MM.1S (cell line): ENCODE results near the gene UQCR10.
A peak's percentile ranks its signal among the peaks of the same experiment; 100 is the strongest.

Source experiments
- DNase-seq: peaks from one replicate; pipeline ENCODE4 v3.0.0-alpha.2; 2015
- H2AFZ ChIP-seq: fragments of 300-600 bp; sonication (generic); 2 replicates; pipeline ENCODE4 v1.6.0; 2016; ENCODE audit warnings: antibody characterized with exemption, low read length
- H3F3A ChIP-seq: fragments of 300-600 bp; sonication (generic); 2 replicates; pipeline ENCODE4 v1.6.1; 2016; ENCODE audit warnings: mild to moderate bottlenecking, antibody characterized with exemption, low read length, moderate library complexity, mixed read lengths; ENCODE audit not compliant: insufficient read depth
- H3K27ac ChIP-seq: fragments of 300-600 bp; sonication (generic); 2 replicates; pipeline ENCODE4 v1.5.1; 2016; ENCODE audit warnings: mild to moderate bottlenecking, low read length
- H3K27me3 ChIP-seq: fragments of 300-600 bp; sonication (generic); replicated peaks from 2 replicates; pipeline ENCODE4 v1.6.0; 2016; ENCODE audit warnings: low read length; ENCODE audit not compliant: insufficient read depth
- H3K36me3 ChIP-seq: fragments of 300-600 bp; sonication (generic); replicated peaks from 2 replicates; pipeline ENCODE4 v1.6.1; 2016; ENCODE audit warnings: mild to moderate bottlenecking, low read length, mixed read lengths; ENCODE audit not compliant: insufficient read depth
- H3K4me1 ChIP-seq: fragments of 300-600 bp; sonication (generic); 2 replicates; pipeline ENCODE4 v1.6.1; 2016; ENCODE audit warnings: low read length, mixed read lengths
- H3K4me2 ChIP-seq: fragments of 300-600 bp; sonication (generic); 2 replicates; pipeline ENCODE4 v1.6.0; 2016; ENCODE audit warnings: low read depth, low read length
- H3K4me3 ChIP-seq: fragments of 300-600 bp; sonication (generic); 2 replicates; pipeline ENCODE4 v1.5.1; 2016; ENCODE audit warnings: low read length, mixed read lengths
- H3K79me2 ChIP-seq: fragments of 300-600 bp; sonication (generic); 2 replicates; pipeline ENCODE4 v1.6.1; 2016; ENCODE audit warnings: mixed run types, low read length, mixed read lengths
- H3K9ac ChIP-seq: fragments of 300-600 bp; sonication (generic); 2 replicates; pipeline ENCODE4 v1.6.1; 2016; ENCODE audit warnings: low read length, mixed read lengths
- H3K9me2 ChIP-seq: fragments of 300-600 bp; sonication (generic); replicated peaks from 2 replicates; pipeline ENCODE4 v1.6.1; 2016; ENCODE audit warnings: mild to moderate bottlenecking, low read length, mixed read lengths; ENCODE audit not compliant: insufficient read depth
- H3K9me3 ChIP-seq: fragments of 300-600 bp; sonication (generic); replicated peaks from 2 replicates; pipeline ENCODE4 v1.6.1; 2016; ENCODE audit warnings: mild to moderate bottlenecking, low read length, mixed read lengths; ENCODE audit not compliant: insufficient read depth
- H4K20me1 ChIP-seq: fragments of 300-600 bp; sonication (generic); 2 replicates; pipeline ENCODE4 v1.6.1; 2016; ENCODE audit warnings: mild to moderate bottlenecking, low read length, moderate library complexity, mixed read lengths; ENCODE audit not compliant: insufficient read depth
- CTCF ChIP-seq: fragments of 300-600 bp; sonication (generic); IDR thresholded peaks from 2 replicates; pipeline ENCODE4 v1.5.1; 2016; ENCODE audit warnings: antibody characterized with exemption, low read length, mixed read lengths
- EZH2 ChIP-seq: fragments of 300-600 bp; sonication (generic); optimal IDR thresholded peaks from 2 replicates; pipeline ENCODE3; 2017; ENCODE audit warnings: low read depth, mild to moderate bottlenecking, antibody characterized with exemption, low read length, mixed read lengths
- EZH2phosphoT487 ChIP-seq: fragments of 300-600 bp; sonication (generic); IDR thresholded peaks from 2 replicates; pipeline ENCODE4 v1.6.1; 2018; ENCODE audit warnings: antibody characterized with exemption, low read length

The UQCR10 gene

DNA sequence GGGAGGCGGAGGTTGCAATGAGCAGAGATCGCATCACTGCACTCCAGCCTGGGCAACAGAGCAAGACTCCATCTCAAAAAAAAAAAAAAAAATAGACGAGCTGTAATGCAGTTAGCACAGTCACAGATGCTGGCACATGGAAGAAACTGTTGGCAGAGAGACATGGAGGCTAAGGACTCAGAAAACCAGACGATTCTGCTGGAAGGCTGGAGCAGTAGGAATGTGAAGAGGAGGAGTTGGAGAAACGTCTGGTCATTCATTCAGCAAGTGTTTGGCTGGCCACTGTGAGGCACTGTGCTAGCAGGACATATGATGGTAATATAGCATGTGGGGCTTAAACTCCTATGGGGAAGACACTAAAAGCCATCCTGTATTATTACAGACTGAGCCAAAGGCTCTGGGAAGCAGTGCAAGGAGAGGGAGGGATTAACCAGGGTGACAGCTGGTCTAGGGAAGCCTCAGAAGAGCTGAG, 5.0 kb downstream of the UQCR10 start:
- H3F3A ChIP-seq, result no peaks in the 10 kb centered on the region
- H3K4me3 ChIP-seq, result no peak overlapping the region
- no peaks in the 10 kb centered on the region for H3K27me3 ChIP-seq
- H3K9ac ChIP-seq, result no peak overlapping the region
- H3K9me3 ChIP-seq, result no peaks in the 10 kb centered on the region
- DNase-seq, result no peak
- H3K4me2 ChIP-seq, result no peak overlapping the region
- H3K4me1 ChIP-seq, result no peaks in the 10 kb centered on the region
- TF ChIP-seq EZH2phosphoT487 (no peak), EZH2 (no peak), CTCF (peak; percentile 29)
- no peaks in the 10 kb centered on the region for H3K9me2 ChIP-seq
- peaks cover 28% of the 10 kb centered on the region for H3K79me2 ChIP-seq
- H3K36me3 ChIP-seq, result 0 out of 2 replicates have a peak, but pooled peaks cover 5% of the 10 kb centered on the region
- no peak overlapping the region for H3K27ac ChIP-seq
- H4K20me1 ChIP-seq, result no peaks in the 10 kb centered on the region
- H2AFZ ChIP-seq, result no peak overlapping the region

GRCh38 chr22:29773233-29773632, 6.1 kb downstream of the UQCR10 start:
- Histone ChIP-seq H3F3A (no peaks in the 10 kb centered on the region), H3K9me3 (no peaks in the 10 kb centered on the region), H3K4me1 (no peaks in the 10 kb centered on the region), H3K79me2 (peaks cover 17% of the 10 kb centered on the region), H2AFZ (no peak overlapping the region), H3K9me2 (no peaks in the 10 kb centered on the region), H4K20me1 (no peaks in the 10 kb centered on the region), H3K27me3 (no peaks in the 10 kb centered on the region), H3K9ac (no peak overlapping the region), H3K36me3 (0 out of 2 replicates have a peak, but pooled peaks cover 5% of the 10 kb centered on the region), H3K4me2 (no peak overlapping the region), H3K4me3 (no peak overlapping the region), H3K27ac (no peak overlapping the region)
- no peak for DNase-seq
- TF ChIP-seq EZH2, result no peak
- no peak for TF ChIP-seq EZH2phosphoT487
- no peak for TF ChIP-seq CTCF

DNA sequence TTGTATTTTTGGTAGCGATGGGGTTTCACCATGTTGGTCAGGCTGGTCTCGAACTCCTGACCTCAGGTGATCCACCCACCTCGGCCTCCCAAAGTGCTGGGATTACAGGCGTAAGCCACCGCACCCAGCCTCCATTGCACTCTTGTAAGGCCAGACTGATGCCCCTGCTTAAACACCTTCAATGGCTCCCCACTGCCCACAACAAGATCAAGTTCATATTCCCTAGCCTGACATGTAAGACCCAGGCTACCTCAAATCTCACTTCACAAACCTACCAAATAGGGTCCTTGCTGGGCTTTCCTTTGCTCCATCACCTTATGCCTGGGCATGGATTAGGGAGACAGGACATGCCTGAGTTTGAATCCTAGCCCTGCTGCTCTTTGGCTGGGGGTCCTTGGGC, 13.1 kb downstream of the UQCR10 start:
- no peaks in the 10 kb centered on the region for H4K20me1 ChIP-seq
- H3K4me3 ChIP-seq, result no peak overlapping the region
- H3K4me2 ChIP-seq, result no peak overlapping the region
- no peaks in the 10 kb centered on the region for H3K79me2 ChIP-seq
- H3K27ac ChIP-seq, result no peak overlapping the region
- no peaks in the 10 kb centered on the region for H3K27me3 ChIP-seq
- H3K9ac ChIP-seq, result no peak overlapping the region
- H3K36me3 ChIP-seq, result no peaks in the 10 kb centered on the region
- no peaks in the 10 kb centered on the region for H3K9me2 ChIP-seq
- H3K9me3 ChIP-seq, result no peaks in the 10 kb centered on the region
- TF ChIP-seq EZH2 (no peak), CTCF (no peak), EZH2phosphoT487 (no peak)
- H3K4me1 ChIP-seq, result no peaks in the 10 kb centered on the region
- no peaks in the 10 kb centered on the region for H3F3A ChIP-seq
- no peak for DNase-seq
- no peak overlapping the region for H2AFZ ChIP-seq
